Stimulated activated CD8-positive, alpha-beta memory T cell treated with anti-CD3 and anti-CD28 coated beads, Interleukin-15, amount 100 ng/mL, for 24 hours (primary cell): Measurements from ENCODE around the gene ASCL4.

ENCODE experiments used
- DNase-seq: peaks from one replicate; pipeline ENCODE4 v3.0.0-alpha.2; 2020; ENCODE audit warnings: low read depth

The ASCL4 gene

DNA sequence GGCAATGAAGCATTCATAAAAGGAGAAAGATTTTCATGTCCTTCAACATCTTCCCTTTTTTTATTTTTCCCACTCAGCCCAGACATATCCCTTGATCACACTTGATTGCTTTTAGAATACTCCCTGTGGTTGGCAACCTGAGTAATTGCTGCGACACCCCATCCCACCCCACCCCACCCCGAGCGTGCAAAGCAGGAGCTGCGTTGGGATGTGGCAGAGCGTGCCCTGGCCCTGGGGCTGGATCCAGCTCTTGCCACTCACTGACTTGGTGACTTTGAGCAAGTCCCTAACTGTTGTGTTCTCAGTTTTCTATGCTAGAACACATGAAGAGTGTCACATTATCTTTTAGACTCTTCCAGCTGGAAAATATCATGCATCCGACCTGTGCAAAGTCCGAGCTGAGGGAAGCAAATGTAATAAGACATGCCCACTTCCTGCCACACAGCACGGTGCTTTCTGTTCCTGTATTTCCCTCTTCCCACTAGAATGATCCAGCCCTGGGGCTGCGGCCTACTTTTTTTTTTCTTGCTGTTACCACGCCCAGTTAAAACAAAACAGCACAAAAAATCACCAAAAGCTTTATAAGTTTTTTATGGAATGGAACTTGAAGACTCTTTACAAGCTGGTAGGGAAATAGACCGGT, 4.0 kb downstream of the ASCL4 start:
- no peak for DNase-seq

DNA sequence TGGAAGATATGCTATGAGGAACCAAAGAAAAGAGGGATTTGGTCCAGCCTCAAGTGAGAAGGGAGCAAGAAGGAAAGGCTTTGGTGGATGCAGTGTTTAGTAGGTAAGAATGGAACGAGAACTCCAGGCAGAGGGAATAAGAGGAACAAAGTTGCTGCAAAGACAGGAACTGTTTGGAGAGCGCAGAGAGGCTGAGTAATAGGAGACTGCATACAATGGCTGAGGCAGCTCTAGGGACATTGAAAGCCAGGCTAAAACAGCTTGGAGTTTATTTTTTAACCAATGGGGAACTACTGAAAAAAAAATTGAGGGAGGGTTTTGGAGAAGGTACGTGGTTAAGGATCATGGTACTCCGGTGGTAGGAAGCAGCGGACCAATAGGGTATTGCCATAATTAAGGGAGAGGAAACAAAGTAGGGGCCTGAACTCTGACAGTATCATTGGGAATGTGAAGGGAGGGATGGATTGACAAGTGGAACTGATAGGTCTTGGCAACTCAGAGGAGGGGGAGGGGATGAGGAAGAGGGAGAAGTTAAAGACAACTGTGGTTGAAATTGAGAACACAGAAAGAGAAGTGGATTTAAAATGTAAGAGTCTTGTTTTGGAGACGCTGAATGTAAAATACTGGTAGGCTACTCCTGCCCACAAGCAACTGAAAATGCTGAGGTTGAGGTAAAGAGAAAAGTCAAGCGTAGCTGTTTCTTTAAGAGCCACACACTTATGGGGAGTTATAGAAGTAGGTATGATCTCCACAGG, 4.8 kb downstream of the ASCL4 start:
- no peak for DNase-seq

DNA sequence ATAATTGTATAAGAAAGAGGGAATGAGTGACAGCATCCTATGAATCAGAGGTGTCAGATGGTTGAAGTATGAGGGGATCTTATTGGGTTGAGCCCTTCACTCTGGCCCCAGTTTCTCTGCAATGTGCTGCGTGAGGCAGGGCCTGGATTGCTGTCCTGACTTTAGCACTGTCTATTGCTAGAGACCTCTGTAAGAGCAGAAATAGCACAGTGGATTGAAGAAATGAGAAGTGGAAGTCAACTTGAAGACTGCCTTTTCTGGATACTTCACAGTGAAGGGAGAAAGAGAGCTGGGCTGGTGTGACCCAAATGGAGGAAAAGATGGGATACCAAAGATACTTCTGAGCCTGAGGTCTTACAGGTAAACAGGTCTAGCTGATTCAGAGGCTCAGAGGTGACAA, 5.8 kb downstream of the ASCL4 start:
- DNase-seq = no peak

DNA sequence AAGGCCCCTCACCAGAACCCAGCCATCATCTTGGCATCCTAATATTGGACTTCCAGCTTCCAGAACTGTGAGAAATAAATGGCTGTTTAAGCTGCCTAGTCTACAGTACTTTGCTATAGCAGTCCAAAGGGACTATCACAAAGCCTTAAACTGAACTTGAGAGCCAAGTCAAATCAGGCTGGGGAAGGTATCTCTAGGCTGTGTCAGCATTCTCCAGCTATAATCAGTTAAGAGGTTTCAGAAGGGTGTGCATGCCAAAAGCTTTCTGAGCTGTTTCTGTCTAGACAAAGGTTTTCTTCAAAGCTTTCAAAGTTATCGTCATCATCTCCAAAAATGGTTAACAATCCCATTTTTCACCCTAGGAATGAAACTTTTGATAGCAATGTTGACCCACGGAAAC, 7.6 kb downstream of the ASCL4 start:
- DNase-seq = no peak

DNA sequence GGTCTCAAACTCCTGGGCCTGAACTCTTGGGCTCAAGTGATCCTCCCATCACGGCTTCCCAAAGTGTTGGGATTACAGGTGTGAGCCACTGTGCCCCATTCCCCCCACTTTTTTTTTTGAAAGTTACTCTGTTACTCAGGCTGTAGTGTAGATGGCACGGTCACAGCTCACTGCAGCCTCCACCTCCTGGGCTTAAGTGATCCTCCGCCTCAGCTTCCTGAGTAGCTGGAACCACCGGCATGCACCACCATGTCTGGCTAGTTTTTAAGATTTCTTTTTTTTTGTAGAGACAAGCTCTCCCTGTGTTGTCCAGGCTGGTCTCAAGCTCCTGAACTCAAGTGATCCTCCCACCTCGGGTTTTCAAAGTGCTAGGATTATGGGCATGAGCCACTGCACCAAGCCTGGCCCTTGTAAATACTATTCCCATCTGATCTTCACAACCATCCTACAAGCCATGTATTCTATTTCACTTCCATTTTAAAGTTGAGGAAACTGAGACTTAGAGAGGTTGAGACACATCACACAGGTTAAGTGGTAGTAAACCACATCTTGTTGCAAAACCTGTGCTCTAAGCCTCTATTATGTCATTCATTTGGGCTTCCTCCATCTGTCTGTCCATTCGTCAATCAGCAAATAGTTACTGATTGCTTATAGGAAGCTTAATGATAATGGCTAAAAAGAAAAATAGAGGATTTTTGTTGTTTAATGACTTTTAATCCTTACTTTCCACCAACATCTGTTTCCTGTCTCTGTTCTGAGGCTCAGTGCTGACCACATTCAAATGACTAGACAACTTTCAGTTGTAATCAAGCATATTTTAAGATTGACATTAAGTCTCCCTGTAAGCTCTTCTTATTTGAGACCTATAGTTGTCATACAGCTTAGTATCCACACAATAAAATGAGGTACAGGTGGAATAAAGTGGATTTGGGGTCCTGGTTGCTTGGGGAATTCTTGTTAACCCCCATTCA, 9.2 kb downstream of the ASCL4 start:
- no peak for DNase-seq

DNA sequence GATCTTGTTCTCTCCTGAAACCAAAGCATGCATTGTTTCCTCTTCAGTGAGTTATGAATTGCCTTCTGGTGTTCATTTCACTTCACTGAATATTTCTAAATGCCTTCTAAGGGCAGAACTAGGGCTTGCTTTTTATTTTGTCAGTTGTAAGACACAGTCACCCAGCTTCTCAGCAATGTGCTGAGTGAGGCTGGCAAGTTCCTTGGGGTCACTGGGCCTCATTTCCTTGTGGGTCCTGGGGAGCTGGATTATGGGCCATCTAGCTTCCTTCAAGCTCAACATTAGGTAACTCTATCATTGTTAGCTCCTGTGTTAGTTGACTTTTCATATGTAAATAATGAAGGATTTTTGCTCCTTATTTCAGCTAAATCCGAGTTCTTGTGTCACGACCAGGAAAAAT, 13.8 kb downstream of the ASCL4 start:
- no peak for DNase-seq

DNA sequence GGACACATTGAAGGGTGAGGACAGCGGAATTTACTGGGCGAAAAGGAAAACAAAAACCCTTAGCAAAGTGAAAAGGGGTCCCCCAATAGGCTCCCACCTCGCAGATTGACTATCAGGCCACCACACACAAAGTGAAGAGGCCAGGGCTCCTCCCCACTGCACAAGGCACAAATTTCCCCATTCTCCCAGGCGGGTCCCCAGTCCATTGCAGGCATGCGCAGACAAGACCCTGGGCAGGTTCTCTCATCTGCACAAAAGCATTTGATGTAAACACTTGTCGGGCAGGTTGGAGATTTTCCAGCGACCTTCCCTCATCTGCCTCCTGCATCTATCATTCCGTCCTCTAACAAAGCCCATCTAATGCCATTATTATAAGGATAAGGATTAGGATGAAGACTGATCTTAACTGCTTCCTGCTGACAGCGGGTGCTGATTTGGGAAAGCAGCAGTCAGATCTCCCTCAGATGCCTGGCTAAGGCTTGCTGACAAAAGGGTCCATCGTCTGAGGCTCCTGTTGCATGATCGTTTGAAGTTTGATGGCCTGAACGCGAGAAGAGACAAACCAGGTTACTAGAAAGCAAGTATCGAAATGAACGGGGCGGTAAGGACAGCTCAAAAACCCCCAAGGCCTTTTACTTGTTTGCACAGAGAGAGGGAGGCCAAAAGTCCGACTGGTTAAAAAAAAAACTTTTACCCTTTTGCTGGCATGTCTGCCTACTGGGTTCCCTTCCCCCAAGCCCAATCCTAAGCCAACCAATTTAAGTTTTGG, 14.4 kb downstream of the ASCL4 start:
- no peak for DNase-seq

DNA sequence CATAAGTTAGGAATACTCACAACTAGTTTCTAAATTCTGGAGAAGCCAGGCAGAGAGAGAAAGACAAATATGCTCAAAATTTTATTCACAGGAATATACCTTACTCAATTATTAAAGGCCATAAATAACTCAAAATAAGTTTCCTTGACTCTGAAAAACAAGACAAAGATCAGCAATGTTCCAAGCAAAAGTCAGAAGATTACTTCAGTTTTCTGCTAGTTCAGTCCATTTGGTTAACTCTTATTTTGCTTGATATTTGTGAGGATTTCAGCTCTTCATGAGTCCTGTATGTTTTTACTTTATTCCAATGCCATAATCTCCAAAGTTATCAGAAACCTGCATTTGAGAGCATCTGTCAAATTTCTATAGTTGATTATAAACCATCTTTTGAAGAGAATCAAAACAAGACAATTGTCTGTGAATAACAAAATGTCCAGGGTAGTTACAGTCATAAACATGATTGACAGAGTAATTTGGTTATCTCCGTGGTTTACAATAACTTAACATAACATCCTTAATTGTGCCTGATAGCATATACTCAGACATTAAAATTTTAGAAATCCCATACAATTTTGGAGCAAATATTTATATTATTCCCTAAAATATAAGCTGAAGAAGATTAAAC, 17.1 kb downstream of the ASCL4 start:
- DNase-seq = no peak

DNA sequence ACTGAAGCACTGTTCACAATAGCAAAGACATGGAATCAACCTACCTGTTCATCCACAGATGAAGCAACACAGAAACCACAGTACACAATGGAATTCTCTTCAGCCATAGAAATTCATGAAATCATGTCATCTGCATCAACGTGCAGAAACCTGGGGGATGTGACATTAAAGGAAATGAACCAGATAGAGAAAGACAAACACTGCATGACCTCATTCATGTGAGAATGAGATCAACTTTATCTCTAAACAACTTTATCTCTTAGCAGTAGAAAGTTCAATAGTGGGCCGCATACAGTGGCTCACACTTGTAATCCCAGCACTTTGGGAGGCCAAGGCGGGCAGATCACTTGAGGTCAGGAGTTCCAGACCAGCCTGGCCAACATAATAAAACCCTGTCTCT, 19.9 kb downstream of the ASCL4 start:
- DNase-seq = no peak

DNA sequence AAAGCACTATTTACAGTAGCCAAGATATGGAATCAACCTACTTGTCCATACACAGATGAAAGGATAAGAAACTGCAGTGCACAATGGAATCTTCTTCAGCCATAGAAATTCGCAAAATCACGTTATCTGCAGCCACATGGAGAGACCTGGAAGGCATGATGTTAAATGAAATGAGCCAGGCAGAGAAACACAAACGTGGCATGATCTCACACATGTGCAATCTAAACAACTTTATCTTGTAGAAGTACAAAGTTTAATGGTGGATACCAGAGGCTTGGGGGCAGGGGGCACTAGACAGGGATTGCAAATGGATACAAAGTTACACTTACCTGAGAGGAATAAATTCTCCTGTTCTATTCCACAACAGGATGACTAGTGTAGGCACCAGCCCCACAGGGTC, 24.1 kb downstream of the ASCL4 start:
- no peak for DNase-seq

DNA sequence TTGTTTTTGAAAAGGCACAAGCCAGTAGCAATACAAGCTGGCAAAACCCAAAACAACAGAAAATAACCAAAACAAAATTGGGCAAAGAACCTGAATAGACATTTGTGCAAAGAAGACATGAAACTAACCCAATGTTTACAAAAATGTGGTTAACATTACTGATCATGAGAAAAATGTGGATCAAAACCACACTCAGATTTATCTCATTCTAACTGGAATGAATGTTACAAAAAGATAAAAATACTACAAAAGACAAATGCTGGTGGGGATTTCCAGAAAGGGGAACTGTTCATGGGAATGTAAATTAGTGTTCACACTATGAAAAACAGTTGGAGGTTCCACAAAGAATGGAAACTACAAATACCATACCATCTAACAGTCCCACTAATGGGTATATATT, 26.6 kb downstream of the ASCL4 start:
- DNase-seq = no peak

DNA sequence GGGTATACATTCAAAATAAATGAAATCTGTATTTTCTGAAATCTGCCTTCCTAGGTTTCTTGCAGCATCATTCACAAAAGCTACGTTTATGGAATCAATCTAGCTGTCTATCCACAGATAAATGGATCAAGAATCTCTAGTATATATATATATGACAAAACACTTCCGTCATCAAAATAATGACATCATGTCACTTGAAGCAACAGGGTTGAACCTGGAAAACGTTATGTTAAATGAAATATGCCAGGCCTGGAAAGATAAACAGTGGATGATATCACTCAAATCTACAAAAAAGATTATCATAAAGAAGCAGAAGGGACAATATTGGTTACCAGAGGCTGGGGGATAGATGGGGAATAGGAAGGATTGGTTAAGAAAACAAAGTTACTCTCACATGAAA, 28.6 kb downstream of the ASCL4 start:
- DNase-seq = no peak

DNA sequence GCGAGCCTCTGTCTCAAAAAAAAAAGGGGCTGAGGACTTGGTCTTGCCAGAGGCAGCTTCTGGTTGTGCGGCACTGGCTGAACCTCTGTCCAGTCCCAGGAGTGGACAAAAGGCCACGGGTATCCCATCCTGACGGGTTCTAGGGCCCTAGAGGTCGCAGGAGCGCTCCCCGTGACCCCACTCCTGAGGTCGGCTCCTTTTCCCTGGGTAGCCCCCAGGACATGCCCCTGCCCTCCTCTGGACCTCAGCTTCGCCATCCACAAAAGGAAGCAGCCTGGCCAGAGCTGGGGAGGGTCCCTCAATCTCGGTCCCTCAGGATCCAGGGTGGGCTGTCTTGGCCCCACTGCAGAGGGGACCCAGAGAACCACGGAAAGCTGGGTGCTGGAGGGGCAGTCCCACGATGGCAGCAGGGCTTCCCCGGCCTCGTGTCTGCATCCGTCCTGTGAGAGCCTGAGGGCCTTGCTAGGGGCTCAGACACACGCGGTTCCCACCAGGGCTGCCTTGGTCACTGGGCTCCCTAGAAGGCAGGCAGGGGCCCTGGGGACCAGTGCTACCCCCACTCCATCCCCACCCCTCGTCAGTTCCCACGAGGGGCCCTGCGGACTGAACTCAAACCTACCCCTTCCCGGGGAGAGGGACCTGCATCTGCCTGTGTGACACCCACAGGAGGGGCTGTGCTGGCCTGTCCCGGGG, 31.1 kb downstream of the ASCL4 start:
- DNase-seq = no peak

DNA sequence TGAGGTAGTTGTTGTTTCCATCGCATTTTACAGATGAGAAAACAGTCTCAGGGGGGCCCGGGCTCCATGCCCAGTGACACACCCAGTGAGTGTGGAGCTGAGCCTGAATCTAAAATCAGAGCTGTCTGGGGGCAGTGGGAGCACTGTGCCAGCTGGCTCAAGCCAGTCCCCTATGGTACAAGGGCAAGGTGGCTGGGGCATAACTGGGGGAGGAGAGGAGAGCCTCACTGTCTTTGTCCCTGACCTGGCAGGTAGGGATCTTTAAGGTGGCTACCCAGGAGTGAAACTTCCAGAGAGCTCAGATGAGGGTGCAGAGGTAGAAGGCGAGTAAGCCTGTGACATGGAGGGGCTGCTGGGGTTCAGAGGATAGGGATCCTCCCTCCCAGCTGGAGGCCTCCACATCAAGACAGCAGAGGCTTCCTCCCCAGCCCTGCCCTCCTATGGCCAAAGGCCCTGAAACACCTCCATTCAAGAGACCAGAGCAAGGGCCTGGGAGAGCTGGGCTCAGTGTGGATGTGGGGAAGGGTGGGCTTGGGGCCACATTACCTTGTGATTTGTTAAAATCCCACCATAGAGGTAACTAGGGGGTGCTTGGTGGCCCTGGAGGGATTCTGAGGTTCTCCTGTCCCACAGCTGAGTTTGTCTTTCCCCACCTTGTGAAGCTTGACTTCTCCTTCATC, 33.1 kb downstream of the ASCL4 start:
- DNase-seq = no peak

DNA sequence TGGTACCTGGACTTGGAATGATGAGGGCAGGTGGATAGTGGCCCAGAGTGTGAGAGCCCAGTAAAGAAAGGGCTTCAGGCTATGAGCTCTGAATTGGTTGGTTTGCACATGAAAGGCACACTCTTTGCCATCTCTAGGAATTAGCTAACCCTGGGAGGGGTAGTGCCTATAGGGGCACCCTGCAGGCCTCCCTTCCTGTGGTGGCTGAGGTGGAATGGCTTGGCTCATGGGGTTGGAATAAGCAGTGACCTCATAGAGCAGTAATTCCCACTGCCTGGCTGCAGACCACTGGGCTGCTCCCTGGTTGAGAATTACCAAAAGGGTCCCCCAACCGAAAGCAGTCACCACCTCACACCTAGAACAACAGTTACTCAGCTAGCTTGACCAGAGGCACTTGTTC, 42.7 kb downstream of the ASCL4 start:
- DNase-seq = no peak

DNA sequence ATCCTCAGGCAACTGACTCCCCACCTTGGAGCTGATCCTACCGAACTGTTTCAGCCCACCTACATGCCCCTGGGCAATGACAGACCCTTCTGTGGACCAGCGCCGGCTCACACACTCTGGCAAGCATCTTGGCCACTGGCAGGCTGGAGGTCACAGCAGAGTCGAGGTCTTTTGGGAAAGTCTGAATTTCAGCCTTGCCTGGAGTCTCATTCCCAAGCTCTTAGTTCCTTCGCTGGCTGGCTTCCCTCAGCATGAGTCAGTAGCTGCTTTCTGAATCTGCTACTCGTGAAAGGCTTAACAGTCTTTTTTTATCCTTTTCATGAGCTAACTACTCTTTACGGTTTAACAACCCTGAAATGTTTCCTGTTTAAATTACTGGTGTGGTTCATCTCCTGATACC, 44.5 kb downstream of the ASCL4 start:
- DNase-seq = no peak

DNA sequence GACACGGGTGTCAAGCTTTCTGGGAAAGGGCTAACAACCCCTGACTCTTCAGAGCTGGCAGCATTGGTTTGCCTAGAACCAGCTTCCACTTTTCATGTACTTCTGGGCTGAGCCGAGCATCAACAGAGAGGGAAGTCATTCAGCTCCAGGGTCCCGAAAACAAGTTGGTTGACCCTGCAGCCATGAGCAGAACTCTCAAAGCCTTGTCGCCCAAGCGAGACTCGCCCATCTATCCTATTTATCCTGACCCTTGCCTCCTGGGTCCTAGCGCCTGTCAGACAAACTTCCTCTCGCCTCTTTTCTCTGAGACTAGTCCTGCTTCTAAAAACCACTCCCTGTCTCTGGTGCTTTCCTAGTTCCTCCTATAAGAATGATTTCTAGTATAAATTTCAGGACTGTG, 47.9 kb downstream of the ASCL4 start:
- no peak for DNase-seq
